SK-N-MC (cell line): ENCODE results near the gene DTD1.

Source experiments
- DNase-seq: peaks from one replicate; pipeline ENCODE4 v3.0.0-alpha.2; 2011; ENCODE audit warnings: low read depth, low spot score
- H3K27ac ChIP-seq: fragments of 200-600 bp; sonication (generic); 2 replicates; pipeline ENCODE4 v1.5.1; 2016; ENCODE audit warnings: mixed run types
- H3K36me3 ChIP-seq: fragments of 200-600 bp; sonication (generic); 2 replicates; pipeline ENCODE4 v1.6.1; 2017; ENCODE audit warnings: antibody characterized with exemption, low read length, mixed read lengths; ENCODE audit not compliant: insufficient read depth
- H3K4me3 ChIP-seq: fragments of 200-600 bp; sonication (generic); 2 replicates; pipeline ENCODE4 v1.5.1; 2016
- H3K9ac ChIP-seq: fragments of 200-600 bp; sonication (generic); 2 replicates; pipeline ENCODE4 v1.8.0; 2017; ENCODE audit warnings: mixed run types, mixed read lengths; ENCODE audit not compliant: insufficient read length
- H3K9me3 ChIP-seq: fragments of 200-600 bp; sonication (generic); 2 replicates; pipeline ENCODE4 v1.6.1; 2017; ENCODE audit warnings: low read depth, mild to moderate bottlenecking, antibody characterized with exemption, low read length, moderate library complexity, mixed read lengths
- EZH2 ChIP-seq: fragments of 200-600 bp; sonication (generic); IDR thresholded peaks from one replicate; pipeline ENCODE4 v1.6.1; 2017; ENCODE audit warnings: antibody characterized with exemption
- FOXP2 ChIP-seq: optimal IDR thresholded peaks from 2 replicates; pipeline ENCODE3; 2011; ENCODE audit warnings: mild to moderate bottlenecking, moderate library complexity; ENCODE audit not compliant: insufficient read depth; ENCODE audit errors: extremely low read length, control extremely low read depth
- POLR2AphosphoS5 ChIP-seq: IDR thresholded peaks from 2 replicates; pipeline ENCODE4 v1.6.1; 2012; ENCODE audit warnings: mild to moderate bottlenecking, low read depth, low read length, borderline replicate concordance

Gene DTD1

DNA sequence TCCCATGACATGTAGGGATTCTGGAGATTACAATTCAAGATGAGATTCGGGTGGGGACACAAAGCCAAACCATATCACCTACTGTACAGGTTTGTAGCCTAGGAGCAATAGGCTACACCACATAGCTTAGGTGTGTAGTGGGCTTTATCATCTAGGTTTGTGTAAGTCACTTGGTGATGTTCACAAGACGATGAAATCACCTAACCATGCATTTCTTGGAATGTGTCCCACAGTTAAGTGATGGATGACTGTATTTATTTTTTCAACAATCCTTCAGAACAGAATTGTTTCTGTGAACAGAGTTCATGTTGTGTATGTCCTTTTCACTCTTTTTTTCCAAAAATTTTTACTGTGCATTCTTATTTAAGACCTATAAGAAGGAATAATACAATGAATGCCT lies 76.1 kb downstream of the DTD1 start:
- Histone ChIP-seq H3K9me3 (no peaks in the 10 kb centered on the region), H3K27ac (no peak overlapping the region), H3K4me3 (no peak overlapping the region), H3K36me3 (no peaks in the 10 kb centered on the region), H3K9ac (no peak overlapping the region)
- no peak for DNase-seq
- TF ChIP-seq EZH2: no peak
- no peak for TF ChIP-seq FOXP2

- no peaks in the 10 kb centered on the region for H3K36me3 ChIP-seq
- H3K9ac ChIP-seq: no peak overlapping the region
- H3K9me3 ChIP-seq: no peaks in the 10 kb centered on the region
- H3K27ac ChIP-seq: no peak overlapping the region
- no peak for TF ChIP-seq EZH2
- no peak for TF ChIP-seq POLR2AphosphoS5
- TF ChIP-seq FOXP2: no peak
- no peak overlapping the region for H3K4me3 ChIP-seq
- DNase-seq: no peak
These were observed 77.3 kb downstream of the DTD1 start for GRCh38 chr20:18665135-18665534.

DNA sequence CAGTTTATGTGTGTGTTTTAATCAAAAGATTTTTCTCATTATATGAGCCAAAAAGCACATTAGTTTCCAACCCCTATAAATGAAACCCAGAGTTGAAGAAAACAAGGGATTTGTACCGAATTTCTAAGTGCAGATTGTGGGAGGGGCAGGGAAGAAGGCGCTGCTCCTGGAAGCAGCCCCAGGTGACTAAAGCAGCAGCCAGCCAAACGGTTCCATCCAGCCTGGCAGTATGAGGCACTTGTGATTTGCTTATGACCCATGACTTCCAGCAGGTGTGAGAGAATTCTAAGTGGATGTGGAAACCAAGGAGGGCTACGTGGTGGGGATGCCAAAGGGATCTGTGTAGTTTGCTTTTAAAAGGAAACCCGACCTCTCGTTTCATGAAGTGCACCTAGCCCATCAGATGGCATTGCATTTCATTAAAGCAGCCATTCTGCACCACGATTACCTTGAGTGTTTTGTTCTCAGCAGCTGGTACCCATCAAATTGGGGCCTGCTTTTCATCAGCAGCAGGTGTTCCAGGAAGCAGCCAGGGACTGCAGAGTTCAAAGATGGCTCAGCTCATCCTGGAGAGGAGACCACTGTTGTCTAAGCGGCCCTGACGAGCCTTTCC lies 79.1 kb downstream of the DTD1 start:
- Histone ChIP-seq H3K9ac (no peak overlapping the region), H3K27ac (no peak overlapping the region), H3K36me3 (no peaks in the 10 kb centered on the region), H3K4me3 (no peak overlapping the region), H3K9me3 (no peaks in the 10 kb centered on the region)
- TF ChIP-seq FOXP2 (no peak), EZH2 (no peak), POLR2AphosphoS5 (no peak)
- DNase-seq: no peak

DNA sequence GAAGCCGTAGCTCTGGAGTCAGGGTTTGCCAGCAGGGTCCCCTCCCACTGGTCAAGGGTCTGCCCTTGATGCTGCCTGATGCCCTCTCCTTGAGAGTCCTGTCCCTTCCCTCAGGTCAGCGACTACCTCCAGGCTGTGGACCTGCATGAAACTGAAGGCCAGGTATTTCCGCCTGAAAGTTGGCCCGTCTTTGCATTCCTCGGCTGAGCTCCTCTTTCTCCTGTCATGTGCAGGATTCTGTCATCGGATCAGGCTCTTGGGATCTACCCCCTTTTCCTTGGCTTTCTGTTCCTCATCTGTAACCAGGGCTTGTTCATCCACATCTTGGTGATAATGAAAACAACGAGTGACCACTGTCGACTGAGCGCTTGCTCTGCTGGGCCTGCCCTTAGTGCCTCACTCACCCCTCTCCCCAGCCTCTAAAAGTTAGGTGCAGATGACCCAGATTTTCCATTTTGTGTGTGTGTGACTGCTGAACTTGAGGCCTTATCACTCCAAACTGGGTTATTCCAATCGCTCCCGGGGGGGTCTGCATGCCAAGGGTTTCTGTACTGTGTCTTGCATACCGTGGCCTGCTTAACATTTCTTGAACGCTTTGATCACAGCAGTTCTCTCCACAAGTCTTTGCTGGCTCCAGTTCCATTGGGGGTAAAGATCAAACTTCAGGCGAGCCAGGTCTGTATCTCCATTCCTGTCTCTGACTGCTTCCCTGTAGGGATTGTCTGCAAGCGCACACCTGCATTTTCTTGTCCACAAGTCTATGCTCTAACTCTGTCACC lies 81.6 kb downstream of the DTD1 start:
- DNase-seq: no peak
- Histone ChIP-seq H3K9me3 (no peaks in the 10 kb centered on the region), H3K9ac (no peak overlapping the region), H3K4me3 (no peak overlapping the region), H3K27ac (no peak overlapping the region), H3K36me3 (no peaks in the 10 kb centered on the region)
- TF ChIP-seq EZH2 (no peak), POLR2AphosphoS5 (no peak), FOXP2 (no peak)

DNA sequence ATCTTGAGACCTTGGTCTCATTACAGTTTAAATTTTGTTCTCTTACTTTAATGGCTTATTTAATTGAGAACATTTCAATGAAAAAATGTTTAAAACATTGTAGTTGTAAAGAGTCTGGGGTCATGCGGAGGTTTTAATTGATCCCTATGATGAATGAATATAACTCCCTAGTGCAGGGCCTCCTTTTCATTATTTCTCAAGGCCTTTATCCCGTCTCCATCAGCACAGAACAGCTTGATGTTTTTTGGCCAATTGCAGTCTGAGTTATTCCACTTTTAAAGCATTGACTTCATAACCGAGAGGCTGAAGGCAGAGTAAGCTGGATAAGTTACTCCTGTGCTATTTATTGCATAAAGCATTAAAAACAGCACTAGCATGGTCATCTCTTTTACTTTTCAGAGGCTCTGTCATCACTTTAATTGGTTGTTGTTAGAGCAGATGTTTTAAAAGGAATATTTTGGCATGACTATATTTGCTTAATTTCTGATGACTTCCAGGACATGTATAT lies 83.4 kb downstream of the DTD1 start:
- Histone ChIP-seq H3K9me3 (no peaks in the 10 kb centered on the region), H3K9ac (no peak overlapping the region), H3K36me3 (no peaks in the 10 kb centered on the region), H3K27ac (no peak overlapping the region), H3K4me3 (no peak overlapping the region)
- TF ChIP-seq POLR2AphosphoS5 (no peak), EZH2 (no peak), FOXP2 (no peak)
- no peak for DNase-seq

GRCh38 chr20:18672834-18673233 lies 85.0 kb downstream of the DTD1 start:
- no peak for DNase-seq
- no peak overlapping the region for H3K27ac ChIP-seq
- H3K36me3 ChIP-seq: no peaks in the 10 kb centered on the region
- H3K4me3 ChIP-seq: no peak overlapping the region
- H3K9me3 ChIP-seq: no peaks in the 10 kb centered on the region
- H3K9ac ChIP-seq: no peak overlapping the region
- TF ChIP-seq FOXP2 (no peak), EZH2 (no peak), POLR2AphosphoS5 (no peak)

DNA sequence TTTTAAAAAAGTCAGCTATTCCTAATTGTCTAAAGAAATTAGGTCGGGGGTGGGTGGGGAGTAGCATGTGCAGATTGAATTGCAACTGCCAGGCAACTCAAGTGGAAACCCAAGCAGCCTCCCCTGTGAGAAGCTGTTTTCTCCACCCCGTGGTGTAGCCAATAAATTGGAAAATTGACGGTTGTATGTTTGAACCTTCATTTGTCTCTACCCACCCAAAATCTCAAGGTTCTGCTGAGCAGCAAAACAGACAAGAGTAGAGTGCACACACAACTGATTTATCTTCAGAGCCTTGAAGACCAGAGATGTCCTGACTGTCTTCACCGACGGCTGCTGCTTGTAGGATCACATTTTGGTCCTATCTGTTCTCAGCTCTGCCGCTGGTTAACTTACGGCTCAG lies 88.5 kb downstream of the DTD1 start:
- H3K27ac ChIP-seq: no peak overlapping the region
- H3K4me3 ChIP-seq: no peak overlapping the region
- H3K36me3 ChIP-seq: no peaks in the 10 kb centered on the region
- TF ChIP-seq FOXP2 (no peak), POLR2AphosphoS5 (no peak), EZH2 (no peak)
- H3K9ac ChIP-seq: no peak overlapping the region
- H3K9me3 ChIP-seq: no peaks in the 10 kb centered on the region
- DNase-seq: no peak

- Histone ChIP-seq H3K27ac (no peak overlapping the region), H3K9me3 (no peaks in the 10 kb centered on the region), H3K4me3 (no peak overlapping the region), H3K9ac (no peak overlapping the region), H3K36me3 (no peaks in the 10 kb centered on the region)
- DNase-seq: no peak
- TF ChIP-seq EZH2 (no peak), POLR2AphosphoS5 (no peak), FOXP2 (no peak)
These were observed 89.3 kb downstream of the DTD1 start for GRCh38 chr20:18677126-18677525.
